GM12864 (cell line): ENCODE data around the gene VPS45.
A peak's percentile ranks its signal among the peaks of the same experiment; 100 is the strongest.

Experiments
- DNase-seq: peaks from one replicate; pipeline ENCODE4 v3.0.0-alpha.2; 2011; ENCODE audit warnings: low read depth
- H3K4me3 ChIP-seq: 2 replicates; pipeline ENCODE4 v1.5.1; 2011; ENCODE audit warnings: mild to moderate bottlenecking, low read depth, low read length, control low read depth
- TF ChIP-seq, protein P1 (sequence below): IDR thresholded peaks from 2 replicates; pipeline ENCODE4 v1.5.1; 2011; ENCODE audit warnings: low read depth, mild to moderate bottlenecking, moderate library complexity, low read length, control low read depth, inconsistent platforms; ENCODE audit errors: missing control alignments

Gene VPS45

DNA sequence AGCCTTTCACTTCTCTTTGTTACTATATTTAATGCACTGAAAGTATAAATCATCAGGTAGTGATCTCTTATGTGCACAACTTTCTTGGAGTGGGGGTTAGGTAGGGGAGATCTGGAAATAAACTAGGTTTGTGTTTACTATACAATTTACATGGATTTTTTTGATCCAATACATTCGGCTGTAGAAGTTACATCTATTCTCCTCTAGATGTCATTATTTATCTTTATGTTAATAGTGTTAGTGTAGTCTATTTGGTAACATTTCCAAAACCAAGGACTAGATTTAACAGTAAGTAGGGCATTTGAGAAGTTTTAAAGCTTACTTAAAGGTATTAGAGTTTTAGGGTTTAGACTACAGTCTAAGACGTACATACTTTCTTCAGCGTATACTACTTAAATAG, 5.4 kb downstream of the VPS45 start:
- TF ChIP-seq, protein P1, sequence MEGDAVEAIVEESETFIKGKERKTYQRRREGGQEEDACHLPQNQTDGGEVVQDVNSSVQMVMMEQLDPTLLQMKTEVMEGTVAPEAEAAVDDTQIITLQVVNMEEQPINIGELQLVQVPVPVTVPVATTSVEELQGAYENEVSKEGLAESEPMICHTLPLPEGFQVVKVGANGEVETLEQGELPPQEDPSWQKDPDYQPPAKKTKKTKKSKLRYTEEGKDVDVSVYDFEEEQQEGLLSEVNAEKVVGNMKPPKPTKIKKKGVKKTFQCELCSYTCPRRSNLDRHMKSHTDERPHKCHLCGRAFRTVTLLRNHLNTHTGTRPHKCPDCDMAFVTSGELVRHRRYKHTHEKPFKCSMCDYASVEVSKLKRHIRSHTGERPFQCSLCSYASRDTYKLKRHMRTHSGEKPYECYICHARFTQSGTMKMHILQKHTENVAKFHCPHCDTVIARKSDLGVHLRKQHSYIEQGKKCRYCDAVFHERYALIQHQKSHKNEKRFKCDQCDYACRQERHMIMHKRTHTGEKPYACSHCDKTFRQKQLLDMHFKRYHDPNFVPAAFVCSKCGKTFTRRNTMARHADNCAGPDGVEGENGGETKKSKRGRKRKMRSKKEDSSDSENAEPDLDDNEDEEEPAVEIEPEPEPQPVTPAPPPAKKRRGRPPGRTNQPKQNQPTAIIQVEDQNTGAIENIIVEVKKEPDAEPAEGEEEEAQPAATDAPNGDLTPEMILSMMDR, result peak; percentile 34
- DNase-seq, result no peak
- H3K4me3 ChIP-seq, result no peak overlapping the region

DNA sequence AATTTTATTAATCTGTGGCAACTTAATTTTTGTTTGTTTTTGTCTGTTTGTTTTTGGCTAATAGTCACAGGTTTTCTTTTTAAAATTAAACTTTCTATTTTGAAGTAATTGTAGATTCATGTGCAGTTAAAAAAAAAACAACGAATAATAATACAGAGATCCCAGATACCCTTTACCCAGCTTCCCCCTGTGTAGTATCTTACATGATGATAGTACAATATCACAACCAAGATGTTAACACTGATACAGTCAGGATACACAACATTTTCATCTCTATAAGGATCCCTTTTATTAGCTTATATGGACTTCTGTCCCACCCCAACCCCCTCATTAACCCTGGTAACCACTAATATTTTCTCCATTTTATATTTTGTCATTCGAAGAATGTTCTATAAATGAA, 5.9 kb downstream of the VPS45 start:
- TF ChIP-seq, protein P1, result no peak
- DNase-seq, result no peak
- H3K4me3 ChIP-seq, result no peak overlapping the region

DNA sequence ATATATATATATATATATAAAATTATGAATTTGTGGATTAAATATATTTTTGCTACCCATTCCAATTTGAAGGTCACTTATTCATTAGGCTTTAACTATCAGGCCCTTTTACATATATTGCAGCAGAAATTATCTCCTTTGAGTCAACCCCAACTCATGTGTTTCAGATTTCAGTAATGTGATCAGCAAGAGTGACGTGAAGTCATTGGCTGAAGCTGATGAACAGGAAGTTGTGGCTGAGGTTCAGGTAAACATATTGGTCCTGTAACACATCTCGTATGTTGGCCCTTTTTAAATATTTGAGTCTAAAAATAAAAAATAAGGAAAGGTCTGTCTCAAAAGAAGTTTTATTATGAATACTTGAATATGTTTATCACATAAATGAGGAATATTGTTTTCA, 8.5 kb downstream of the VPS45 start:
- TF ChIP-seq, protein P1, result no peak
- DNase-seq, result peak; percentile 34

DNA sequence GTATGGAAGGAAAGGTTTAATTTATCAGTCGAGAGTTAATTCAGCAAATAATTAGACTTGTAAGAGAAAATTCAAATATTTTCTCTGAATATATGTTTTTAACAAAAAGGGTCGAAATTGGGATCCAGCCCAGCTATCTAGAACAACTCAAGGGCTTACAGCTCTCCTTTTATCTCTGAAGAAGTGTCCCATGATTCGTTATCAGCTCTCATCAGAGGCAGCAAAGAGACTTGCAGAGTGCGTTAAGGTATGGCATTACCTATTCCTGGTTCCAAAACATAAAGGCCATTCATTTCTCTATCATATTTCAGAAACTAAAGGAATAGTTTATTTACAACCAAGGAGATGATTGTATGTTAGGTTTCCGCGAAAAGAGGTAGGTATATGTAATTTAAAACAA, 9.4 kb downstream of the VPS45 start:
- no peak overlapping the region for H3K4me3 ChIP-seq
- TF ChIP-seq, protein P1, result no peak
- no peak for DNase-seq

More for the DNA sequence above, 8.5 kb downstream of the VPS45 start:
- no peak overlapping the region for H3K4me3 ChIP-seq

DNA sequence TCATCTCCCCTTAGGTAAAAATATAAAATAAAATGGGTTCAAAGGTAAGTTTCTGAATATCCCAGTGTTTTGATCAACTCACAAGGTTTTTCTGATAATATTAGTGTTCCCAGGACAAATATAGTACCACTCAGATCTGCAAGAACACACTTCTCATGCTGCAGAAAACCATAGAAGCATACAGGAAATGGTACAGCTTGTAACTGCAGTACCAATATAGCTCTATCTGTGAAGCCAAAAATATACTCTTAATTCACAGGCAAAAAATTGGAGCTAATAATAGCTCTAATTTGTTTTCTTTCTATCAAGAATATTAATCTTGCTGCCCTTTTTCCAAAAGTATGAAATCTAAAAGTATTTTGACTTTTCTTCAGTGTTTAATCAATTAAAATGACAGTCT, 13.2 kb downstream of the VPS45 start:
- no peak for DNase-seq

DNA sequence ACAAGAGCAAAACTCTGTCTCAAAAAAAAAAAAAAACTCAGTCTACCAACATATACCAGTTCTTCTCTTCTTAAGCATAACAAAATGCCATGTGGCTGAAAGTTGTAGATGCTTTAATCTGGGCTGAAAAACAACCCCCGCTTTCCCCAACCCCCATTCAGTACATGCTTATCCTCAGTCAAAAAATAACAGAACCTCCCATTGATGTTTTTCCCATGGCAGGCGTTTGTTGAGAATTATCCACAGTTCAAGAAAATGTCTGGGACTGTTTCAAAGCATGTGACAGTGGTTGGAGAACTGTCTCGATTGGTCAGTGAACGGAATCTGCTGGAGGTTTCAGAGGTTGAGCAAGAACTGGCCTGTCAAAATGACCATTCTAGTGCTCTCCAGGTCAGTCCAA, 14.9 kb downstream of the VPS45 start:
- DNase-seq, result no peak
- TF ChIP-seq, protein P1, result no peak
- no peak overlapping the region for H3K4me3 ChIP-seq

More for the DNA sequence above, 13.2 kb downstream of the VPS45 start:
- H3K4me3 ChIP-seq, result no peak overlapping the region
- TF ChIP-seq, protein P1, result no peak

DNA sequence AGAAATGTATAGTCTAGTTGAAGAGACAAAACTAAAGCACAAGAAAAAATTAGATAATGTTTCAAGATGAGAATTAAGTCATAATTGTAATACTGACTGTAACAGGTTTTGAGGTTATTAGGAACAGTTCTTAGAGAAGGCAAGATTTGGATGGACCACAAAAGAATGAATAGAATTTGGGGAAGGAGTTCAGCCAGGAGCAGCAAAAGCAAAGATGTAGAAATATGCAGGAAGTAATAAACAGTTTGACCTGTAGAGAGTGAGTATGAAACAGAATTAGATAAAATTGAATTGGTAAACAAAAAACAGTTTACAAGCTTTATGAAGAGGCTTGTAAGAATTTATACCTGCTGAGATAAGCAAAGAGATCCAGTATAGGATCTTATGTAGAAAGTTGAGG, 16.3 kb downstream of the VPS45 start:
- TF ChIP-seq, protein P1, result no peak
- no peak for DNase-seq
- H3K4me3 ChIP-seq, result no peak overlapping the region
